ENCODE data around the gene NMT1. TPM values are rescaled to one million over a fixed set of nuclear protein-coding genes. Genes with fewer than 3 reads are reported as not detected.

Gene NMT1
- total RNA-seq, 2 donors from 2014 or later: 147 to 161 TPM

DNA sequence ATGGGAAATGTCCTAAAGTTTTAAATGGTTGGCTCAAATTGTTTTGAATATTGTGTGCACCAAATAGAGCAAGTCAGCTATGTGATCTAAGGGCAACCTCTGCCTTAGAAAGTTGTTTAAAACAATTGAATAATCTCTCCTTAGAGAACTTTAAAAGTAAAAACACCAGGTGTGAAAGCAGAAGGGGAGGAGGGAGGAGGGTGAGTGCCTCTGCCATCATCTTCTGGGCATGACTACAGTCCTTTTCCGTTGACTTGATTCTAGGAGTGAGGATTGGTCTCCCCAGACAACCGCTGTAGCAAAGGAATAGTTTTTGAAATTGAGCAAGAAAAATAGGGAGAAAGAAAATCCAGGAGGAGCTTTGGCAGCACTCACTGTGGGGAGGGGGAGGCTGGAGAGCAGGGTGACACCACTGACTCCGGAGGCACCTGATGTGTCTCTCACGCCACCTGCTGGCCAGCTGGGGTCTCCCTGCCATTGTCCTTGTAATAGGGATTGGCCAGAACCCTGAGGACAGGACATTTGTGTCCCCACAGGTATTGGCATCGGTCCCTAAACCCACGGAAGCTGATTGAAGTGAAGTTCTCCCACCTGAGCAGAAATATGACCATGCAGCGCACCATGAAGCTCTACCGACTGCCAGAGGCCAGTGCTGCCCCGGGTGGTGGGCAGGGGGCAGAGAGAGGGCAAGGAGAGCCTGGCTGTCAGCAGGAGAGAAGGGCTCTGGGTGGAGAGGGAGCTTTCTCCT, 37.9 kb downstream of the NMT1 start:
- ATAC-seq (peak; percentile 75 to 80), DNase-seq (ENCODE audit: low spot score) (no peak)
- Mint-ChIP-seq H3K27me3 (no peaks in the 10 kb centered on the region), H3K4me3 (no peak overlapping the region), H3K4me1 (ENCODE audit: low read depth in 2 of 2) (peaks cover 4 to 10% of the 10 kb centered on the region in 2 donors), H3K9me3 (no peaks in the 10 kb centered on the region), H3K27ac (peak overlapping the region in 1 of 2 donors; percentile 33), H3K36me3 (peaks cover 23% of the 10 kb centered on the region)

DNA sequence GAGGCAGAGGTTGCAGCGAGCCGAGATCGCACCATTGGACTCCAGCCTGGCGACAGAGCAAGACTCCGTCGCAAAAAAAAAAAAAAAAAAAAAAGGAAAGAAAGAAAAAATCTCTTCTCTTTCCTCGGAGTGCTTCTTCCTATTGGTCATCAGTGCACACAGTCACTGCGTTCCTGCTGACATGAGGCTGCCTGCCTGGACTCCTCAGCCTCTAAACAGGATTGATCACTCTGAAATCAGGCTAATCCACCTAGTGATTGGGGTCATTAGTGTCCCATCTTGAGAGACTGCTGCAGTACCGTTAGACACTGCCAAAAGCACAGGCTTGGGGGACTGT, 40.4 kb downstream of the NMT1 start:
- no peaks in the 10 kb centered on the region for H3K9me3 Mint-ChIP-seq
- peaks cover 17% of the 10 kb centered on the region for H3K36me3 Mint-ChIP-seq
- peaks cover 4 to 5% of the 10 kb centered on the region in 2 donors for H3K4me1 Mint-ChIP-seq (ENCODE audit: low read depth in 2 of 2)
- H3K4me3 Mint-ChIP-seq: no peak overlapping the region
- no peak overlapping the region for H3K27ac Mint-ChIP-seq
- DNase-seq (ENCODE audit: low spot score) (no peak), ATAC-seq (no peak)
- H3K27me3 Mint-ChIP-seq: no peaks in the 10 kb centered on the region

DNA sequence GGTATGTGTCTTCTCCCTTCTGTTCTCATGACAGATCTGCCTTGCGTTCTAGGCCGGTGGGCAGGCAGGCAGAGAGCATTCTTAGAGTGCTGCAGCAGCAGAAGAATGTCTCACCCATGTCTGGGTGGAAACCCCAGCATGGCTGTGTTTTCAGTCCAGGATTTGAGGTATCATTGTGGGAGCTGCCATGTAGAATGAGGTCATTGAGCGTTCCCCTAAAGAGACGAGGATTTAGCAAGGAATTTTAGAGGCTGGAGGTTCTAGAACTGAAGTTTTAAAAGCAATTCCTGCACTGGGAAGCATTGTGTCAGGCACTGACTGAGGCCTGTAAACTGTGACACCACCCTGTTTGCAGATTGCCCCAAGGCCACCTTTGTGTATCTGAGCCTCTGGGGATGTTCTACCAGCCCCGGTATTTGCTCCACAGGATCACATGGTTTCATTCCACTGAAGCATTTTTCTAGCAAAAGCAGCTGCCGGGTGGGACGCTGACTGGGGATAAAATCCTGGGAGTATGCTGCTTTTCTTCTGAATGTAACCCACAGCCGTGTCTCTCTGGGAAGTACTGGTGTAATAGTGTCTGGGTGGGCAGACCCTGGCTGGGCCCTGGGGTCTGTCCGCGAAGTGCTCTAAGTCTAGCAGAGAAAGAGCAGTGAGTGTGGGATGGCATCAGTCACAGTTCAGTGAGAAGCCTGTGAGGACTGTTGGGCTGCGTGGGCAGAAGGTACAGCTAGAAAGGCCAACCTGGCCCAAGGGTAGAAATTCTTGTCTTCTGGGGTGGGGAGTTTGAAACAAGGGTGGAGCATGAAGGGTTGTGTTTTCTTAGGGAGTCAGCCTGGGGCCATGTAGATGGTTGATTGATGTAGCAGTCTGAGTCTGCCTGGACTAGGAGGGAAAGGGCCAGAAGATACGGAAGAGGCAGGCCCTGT, 41.0 kb downstream of the NMT1 start:
- H3K9me3 Mint-ChIP-seq: no peaks in the 10 kb centered on the region

DNA sequence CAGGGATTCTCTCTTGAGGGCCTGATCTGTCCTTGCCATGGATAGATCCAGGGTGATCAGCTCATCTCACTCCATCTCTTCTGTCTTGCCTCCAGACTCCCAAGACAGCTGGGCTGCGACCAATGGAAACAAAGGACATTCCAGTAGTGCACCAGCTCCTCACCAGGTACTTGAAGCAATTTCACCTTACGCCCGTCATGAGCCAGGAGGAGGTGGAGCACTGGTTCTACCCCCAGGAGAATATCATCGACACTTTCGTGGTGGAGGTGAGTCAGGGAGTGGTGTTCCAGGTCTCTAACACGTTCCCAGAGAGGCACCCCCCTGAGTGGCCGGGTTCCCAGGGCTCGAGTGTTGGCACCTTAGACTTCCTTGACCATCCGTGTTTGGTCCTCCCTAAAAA, 41.7 kb downstream of the NMT1 start:
- Mint-ChIP-seq H3K9me3 (no peaks in the 10 kb centered on the region), H3K27me3 (no peaks in the 10 kb centered on the region), H3K36me3 (peaks cover 15% of the 10 kb centered on the region), H3K4me3 (no peak overlapping the region), H3K27ac (peak overlapping the region in 1 of 2 donors; percentile 3), H3K4me1 (ENCODE audit: low read depth in 2 of 2) (peaks cover 3 to 5% of the 10 kb centered on the region in 2 donors)
- ATAC-seq (no peak), DNase-seq (ENCODE audit: low spot score) (no peak)

More for the DNA sequence above, 41.0 kb downstream of the NMT1 start:
- DNase-seq (ENCODE audit: low spot score) (no peak), ATAC-seq (no peak)
- H3K36me3 Mint-ChIP-seq: peaks cover 15% of the 10 kb centered on the region
- H3K27ac Mint-ChIP-seq: peak overlapping the region in 1 of 2 donors; percentile 3
- no peaks in the 10 kb centered on the region for H3K27me3 Mint-ChIP-seq
- peaks cover 4 to 5% of the 10 kb centered on the region in 2 donors for H3K4me1 Mint-ChIP-seq (ENCODE audit: low read depth in 2 of 2)
- H3K4me3 Mint-ChIP-seq: no peak overlapping the region

DNA sequence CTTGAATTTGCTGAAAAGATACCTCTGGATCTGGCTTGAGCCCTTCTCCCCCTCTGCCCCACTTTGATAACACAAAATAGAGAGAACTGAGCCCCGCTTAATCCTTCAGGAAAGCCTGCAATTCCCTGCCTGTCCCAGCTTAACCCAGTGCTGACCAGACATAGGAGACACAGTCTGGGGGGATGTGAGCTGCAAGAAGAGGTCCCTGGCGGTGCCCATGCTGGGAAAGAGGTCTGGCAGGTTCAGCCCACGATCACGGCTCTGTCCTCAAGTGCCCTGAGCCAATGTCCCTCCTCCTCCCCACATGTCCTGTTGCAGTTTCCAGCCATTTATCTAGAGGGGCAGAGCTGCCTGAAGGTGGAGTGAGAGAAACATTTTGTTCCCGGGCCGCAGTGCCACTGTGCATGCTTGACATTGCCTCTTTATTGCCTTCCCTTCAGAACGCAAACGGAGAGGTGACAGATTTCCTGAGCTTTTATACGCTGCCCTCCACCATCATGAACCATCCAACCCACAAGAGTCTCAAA, 42.2 kb downstream of the NMT1 start:
- H3K36me3 Mint-ChIP-seq: peaks cover 15% of the 10 kb centered on the region
- no peaks in the 10 kb centered on the region for H3K9me3 Mint-ChIP-seq
- H3K27ac Mint-ChIP-seq: no peak overlapping the region
- no peak overlapping the region for H3K4me3 Mint-ChIP-seq
- H3K27me3 Mint-ChIP-seq: no peaks in the 10 kb centered on the region
- no peak for DNase-seq (ENCODE audit: low spot score)
- peaks cover 0 to 5% of the 10 kb centered on the region in 2 donors for H3K4me1 Mint-ChIP-seq (ENCODE audit: low read depth in 2 of 2)
- ATAC-seq: no peak

DNA sequence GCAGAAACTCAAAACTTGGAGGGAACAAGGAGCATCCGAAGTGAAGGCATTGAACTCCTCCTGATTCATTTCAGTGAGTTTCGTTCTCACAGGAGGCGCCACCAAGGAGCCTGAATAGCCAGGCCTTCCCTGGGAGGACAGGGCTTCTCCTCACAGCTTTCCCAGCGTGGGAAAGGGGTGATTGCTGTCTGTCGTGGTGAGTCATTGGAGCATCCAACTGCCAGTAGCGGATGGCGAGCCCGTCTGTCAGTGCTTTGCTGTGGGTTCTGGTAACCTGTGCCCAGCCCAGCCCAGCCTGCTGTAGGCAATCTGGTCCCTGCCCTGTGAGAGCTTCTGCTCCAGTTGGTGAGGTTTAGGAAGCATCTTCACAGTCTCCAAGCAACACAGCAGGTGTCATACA, 42.9 kb downstream of the NMT1 start:
- Mint-ChIP-seq H3K36me3 (peaks cover 11% of the 10 kb centered on the region), H3K4me1 (ENCODE audit: low read depth in 2 of 2) (peaks cover 0 to 2% of the 10 kb centered on the region in 2 donors), H3K9me3 (no peaks in the 10 kb centered on the region), H3K27ac (no peak overlapping the region), H3K27me3 (no peaks in the 10 kb centered on the region), H3K4me3 (no peak overlapping the region)
- no peak for DNase-seq (ENCODE audit: low spot score)
- no peak for ATAC-seq

DNA sequence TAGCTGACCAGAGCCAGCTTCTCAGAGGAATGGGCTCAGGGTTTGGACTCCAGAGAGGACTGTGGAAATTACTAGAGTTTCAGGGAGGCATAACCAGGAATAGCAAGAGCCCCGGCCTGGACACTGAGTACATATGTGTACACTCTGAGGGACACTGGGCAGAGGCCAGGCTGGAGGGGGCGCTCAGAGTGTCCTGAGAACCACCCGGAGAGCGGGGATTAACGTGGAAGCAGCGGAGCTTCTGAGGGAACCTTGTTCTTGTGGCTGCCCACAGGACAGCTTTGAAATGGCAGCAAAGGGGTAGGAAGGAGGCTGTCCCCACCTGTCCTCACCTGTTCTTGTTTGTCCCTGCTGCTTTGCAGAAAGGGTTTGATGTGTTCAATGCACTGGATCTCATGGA, 43.4 kb downstream of the NMT1 start:
- H3K9me3 Mint-ChIP-seq: no peaks in the 10 kb centered on the region
- no peak for ATAC-seq
- no peak for DNase-seq (ENCODE audit: low spot score)
- no peaks in the 10 kb centered on the region for H3K27me3 Mint-ChIP-seq
- no peak overlapping the region for H3K27ac Mint-ChIP-seq
- H3K36me3 Mint-ChIP-seq: peaks cover 7% of the 10 kb centered on the region
- H3K4me3 Mint-ChIP-seq: no peak overlapping the region
- peaks cover 0 to 2% of the 10 kb centered on the region in 2 donors for H3K4me1 Mint-ChIP-seq (ENCODE audit: low read depth in 2 of 2)

DNA sequence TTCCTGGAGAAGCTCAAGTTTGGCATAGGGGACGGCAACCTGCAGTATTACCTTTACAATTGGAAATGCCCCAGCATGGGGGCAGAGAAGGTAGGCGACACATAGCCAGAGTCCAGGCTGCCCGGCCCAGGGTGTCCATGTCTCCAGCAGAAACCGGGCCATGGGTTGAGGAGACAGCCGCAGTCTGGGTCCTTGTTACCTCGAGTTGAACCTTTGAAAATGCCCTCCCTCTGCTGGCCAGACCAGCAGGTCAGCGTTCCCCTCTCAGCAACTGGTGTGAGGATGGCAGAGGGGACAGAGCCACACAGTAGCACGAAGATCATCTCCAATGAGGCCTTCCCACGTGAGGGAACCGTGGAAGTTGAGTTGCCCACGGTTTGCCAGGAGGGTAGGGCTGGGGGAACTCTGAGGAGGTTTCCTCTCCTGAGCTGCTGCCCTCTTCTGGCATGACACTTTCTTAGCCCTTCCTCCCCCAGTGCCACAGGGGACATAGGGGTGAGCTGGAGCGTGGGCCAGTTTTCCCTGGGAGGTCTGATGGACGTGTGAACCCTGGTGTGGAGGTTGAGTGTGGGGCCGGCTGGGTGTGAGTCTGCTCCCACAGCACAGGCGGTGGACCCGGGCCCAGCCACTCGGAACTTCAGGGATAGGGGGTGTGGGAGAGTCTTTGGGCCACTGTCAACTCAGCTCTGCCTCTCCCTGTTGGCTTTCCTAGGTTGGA, 43.9 kb downstream of the NMT1 start:
- peaks cover 7% of the 10 kb centered on the region for H3K36me3 Mint-ChIP-seq
- no peak overlapping the region for H3K4me3 Mint-ChIP-seq
- ATAC-seq (no peak), DNase-seq (ENCODE audit: low spot score) (no peak)
- H3K9me3 Mint-ChIP-seq: no peaks in the 10 kb centered on the region
- H3K4me1 Mint-ChIP-seq (ENCODE audit: low read depth in 2 of 2): peaks cover 0 to 2% of the 10 kb centered on the region in 2 donors
- H3K27ac Mint-ChIP-seq: no peak overlapping the region
- H3K27me3 Mint-ChIP-seq: no peaks in the 10 kb centered on the region

DNA sequence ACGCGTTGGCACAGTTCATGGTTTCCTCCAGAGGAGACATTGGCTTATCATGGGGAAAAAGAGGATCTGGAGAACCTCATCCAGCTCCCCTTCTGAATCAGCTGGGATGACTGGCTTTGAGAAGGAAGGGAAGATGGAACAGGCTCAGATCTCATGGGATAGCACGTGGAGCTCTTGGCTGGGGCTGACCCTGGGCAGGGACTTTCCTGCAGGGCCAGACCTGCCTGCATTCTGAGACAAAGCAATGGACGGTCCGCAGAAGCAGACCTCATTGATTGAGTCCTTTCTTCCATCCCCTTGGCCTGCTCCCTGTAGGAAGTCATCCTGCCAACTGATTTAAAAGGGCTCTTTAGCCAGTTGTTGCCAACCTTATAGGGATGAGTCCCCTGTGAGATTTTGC, 45.0 kb downstream of the NMT1 start:
- H3K36me3 Mint-ChIP-seq: peaks cover 7% of the 10 kb centered on the region

DNA sequence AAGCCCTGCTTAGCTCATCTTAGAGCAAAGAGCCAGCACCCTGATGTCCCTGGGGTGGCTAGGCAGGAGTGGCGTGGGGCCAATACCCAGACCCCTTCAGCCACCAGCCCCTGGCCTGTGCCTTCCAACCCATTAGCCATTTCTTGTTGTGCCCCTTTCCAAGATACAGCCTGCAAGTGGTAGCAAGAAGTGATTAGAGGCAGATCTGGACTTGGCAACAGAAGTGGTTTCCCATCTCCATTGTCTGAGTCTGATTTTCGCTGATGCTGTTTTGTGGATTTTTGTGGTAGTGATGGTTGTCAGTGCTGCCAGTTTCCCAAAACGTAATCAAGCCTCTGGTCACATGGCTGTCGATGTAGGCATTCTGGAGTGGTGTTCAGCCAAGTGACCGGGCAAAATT, 45.5 kb downstream of the NMT1 start:
- Mint-ChIP-seq H3K9me3 (no peaks in the 10 kb centered on the region), H3K4me1 (ENCODE audit: low read depth in 2 of 2) (peaks cover 0 to 2% of the 10 kb centered on the region in 2 donors), H3K27me3 (no peaks in the 10 kb centered on the region), H3K36me3 (peaks cover 7% of the 10 kb centered on the region), H3K27ac (no peak overlapping the region), H3K4me3 (no peak overlapping the region)
- ATAC-seq (no peak), DNase-seq (ENCODE audit: low spot score) (no peak)

More for the DNA sequence above, 45.0 kb downstream of the NMT1 start:
- no peak overlapping the region for H3K4me3 Mint-ChIP-seq
- H3K27me3 Mint-ChIP-seq: no peaks in the 10 kb centered on the region
- H3K27ac Mint-ChIP-seq: no peak overlapping the region
- ATAC-seq (no peak), DNase-seq (ENCODE audit: low spot score) (no peak)
- H3K9me3 Mint-ChIP-seq: no peaks in the 10 kb centered on the region
- H3K4me1 Mint-ChIP-seq (ENCODE audit: low read depth in 2 of 2): peaks cover 0 to 2% of the 10 kb centered on the region in 2 donors

DNA sequence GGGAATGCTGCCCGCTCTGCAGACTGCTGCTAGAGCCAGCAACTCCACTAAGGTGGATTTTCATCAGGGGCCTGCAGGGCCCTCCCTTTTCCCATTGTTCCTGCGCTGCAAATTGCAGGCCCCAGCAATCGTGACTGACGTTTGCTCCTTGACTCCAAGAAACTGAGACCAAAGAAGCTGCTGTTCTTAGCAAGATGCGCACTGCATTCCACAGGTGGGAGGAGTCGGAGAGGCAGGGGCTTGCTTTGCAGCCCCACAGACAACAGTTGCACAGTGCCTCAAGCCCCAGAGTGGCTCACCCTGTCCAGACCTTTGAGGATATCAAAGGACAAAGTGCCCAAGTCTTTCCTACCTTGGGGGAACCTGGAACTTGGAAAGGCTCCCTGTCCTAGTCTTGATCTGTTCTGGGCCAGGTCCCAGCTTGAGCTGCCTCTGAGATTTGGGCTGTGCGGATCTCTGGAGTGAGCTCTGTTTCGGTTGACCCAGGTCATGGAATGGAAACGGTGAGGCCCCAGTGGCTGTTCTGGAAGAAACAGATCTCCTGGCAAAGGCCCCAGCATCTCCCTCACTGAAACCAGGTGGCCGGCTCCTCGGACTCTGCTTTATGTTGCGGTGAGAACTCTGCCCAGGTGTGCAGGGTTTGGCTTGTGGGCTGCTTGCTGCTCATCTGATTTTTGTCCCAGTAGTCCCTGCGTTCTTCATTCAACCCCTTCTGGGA, 46.3 kb downstream of the NMT1 start:
- Mint-ChIP-seq H3K36me3 (peaks cover 4% of the 10 kb centered on the region), H3K4me1 (ENCODE audit: low read depth in 2 of 2) (peaks cover 0 to 2% of the 10 kb centered on the region in 2 donors), H3K27me3 (no peaks in the 10 kb centered on the region), H3K27ac (no peak overlapping the region), H3K4me3 (no peak overlapping the region), H3K9me3 (no peaks in the 10 kb centered on the region)
- DNase-seq (ENCODE audit: low spot score) (no peak), ATAC-seq (no peak)

DNA sequence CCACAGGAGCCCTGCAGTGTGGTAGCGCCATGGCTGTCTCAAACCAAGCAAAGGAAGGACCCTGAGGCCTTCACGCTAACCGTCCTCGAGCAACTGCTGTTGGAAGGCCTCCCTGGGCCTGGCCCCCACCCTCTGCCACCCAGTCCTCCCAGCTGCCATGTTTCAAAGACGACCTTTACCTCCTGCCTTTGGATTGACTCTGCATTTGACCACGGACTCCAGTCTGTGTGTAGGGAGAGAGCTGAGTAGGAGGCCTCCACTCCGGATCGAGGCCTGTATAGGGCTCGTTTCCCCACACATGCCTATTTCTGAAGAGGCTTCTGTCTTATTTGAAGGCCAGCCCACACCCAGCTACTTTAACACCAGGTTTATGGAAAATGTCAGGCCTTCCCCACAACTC, 46.9 kb downstream of the NMT1 start:
- peaks cover 0 to 2% of the 10 kb centered on the region in 2 donors for H3K4me1 Mint-ChIP-seq (ENCODE audit: low read depth in 2 of 2)
- no peaks in the 10 kb centered on the region for H3K9me3 Mint-ChIP-seq
- H3K27me3 Mint-ChIP-seq: no peaks in the 10 kb centered on the region
- ATAC-seq (no peak), DNase-seq (ENCODE audit: low spot score) (no peak)
- no peaks in the 10 kb centered on the region for H3K36me3 Mint-ChIP-seq
- no peak overlapping the region for H3K4me3 Mint-ChIP-seq
- H3K27ac Mint-ChIP-seq: no peak overlapping the region
